Right ventricle myocardium inferior (tissue), 1 donor: ENCODE results near the gene APOC4. TPM values are rescaled to one million over a fixed set of nuclear protein-coding genes. Genes with fewer than 3 reads are reported as not detected.
A peak's percentile ranks its signal among the peaks of the same experiment; 100 is the strongest.
"Not testable (repeated sequence)": the region's sequence is repeated elsewhere in the genome, so short reads cannot be mapped to it uniquely, and the experiment has no call there.

Experiments used
- ATAC-seq: fragments of 200-7000 bp; cut with Tn5 transposase; one replicate; pipeline ENCODE4 v1.9.1; 2020; ENCODE audit warnings: mild to moderate bottlenecking, moderate library complexity
- DNase-seq: peaks from one replicate; pipeline ENCODE4 v3.0.0; 2021; ENCODE audit errors: missing footprints
- intact Hi-C: fragments of 100-400 bp; cut with DNase I; formaldehyde crosslinking; loops from one replicate; pipeline ENCODE4 v1.11.0; 2022
- total RNA-seq: library from RNA; stranded (reverse); fragmentation: NEBNext Ultra II Directional; extraction: Animal tissue kit (Norgen Biotek cat#: 25700); gene quantifications from one replicate; pipeline ENCODE4 v1.2.1, GENCODE V29; 2021
- donor health status: DM: no; HTN: yes; CAD: no; lungs with severe emphysema.

APOC4 gene
- total RNA-seq, 1 donor from 2014 or later: not detected

DNA sequence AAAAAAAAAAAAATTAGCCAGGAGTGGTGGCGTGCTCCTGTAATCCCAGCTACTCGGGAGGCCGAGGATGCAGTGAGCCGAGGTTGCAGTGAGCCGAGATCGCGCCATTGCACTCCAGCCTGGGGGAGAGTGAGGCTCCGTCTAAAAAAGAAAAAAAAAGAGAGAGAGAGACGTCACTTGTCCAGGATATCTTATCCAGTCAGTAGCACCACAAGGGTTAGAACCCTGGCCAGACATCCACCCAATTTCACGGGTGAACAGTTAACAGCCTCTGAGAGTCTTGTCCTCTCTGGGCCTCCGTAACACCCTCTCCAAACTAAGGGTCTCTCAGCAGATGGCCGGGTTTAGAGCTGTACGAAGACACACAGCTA lies 12.2 kb downstream of the APOC4 start:
- DNase-seq: no peak
- intact Hi-C loops: loop anchor here (2.0 kb wide), 1 partner anchor 63 kb away; the partner anchor contains the start of gene TOMM40
- ATAC-seq: no peak

DNA sequence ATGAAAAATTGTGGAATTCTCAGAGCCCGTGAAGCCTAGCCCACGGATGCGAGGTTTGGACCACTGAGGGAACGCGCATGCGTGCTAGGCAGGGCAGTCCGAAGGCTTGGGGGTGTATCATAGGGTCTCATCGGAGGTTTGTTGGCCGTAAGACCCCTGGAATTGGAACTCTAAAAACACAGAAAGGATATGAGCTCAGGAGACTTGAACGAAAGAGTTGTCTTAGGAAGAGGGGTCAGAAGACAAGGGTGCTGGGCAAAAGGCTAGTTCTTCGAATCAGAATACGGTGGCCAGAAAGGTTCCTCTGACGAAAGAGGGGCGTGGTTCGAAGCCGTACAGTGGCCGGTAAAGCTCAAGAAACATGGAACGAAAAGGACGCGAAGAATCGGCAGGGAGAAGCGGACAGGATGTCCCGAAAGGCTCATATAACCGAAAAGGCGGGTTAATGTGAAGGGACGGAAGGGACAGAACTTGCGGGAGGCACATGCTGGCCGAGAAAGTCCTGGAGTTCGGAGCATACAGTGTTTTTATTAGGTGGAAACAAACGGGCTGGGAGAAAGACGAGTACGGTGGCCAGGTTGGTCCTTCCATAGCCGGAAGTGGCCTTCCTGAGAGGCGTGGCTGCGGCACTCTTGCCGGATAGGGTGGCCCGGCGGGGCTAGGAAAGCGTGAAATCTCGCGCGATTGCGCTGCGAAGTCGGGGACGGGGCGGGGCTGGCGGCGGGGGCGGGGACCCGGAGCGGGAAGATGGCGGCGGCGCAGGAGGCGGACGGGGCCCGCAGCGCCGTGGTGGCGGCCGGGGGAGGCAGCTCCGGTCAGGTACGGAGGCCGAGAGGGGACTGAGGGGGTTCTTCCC lies 12.8 kb downstream of the APOC4 start, which contains the start of gene CLPTM1:
CLPTM1 (plus strand) TSS at position 732 of the 856 bp plus-strand sequence; CDS start at position 748, 16 bp downstream.
- intact Hi-C loops: loop anchor here (2.0 kb wide), 1 partner anchor 64 kb away; the partner anchor contains the start of gene TOMM40
- peak; percentile 98 for DNase-seq
- ATAC-seq: peak; percentile 97

DNA sequence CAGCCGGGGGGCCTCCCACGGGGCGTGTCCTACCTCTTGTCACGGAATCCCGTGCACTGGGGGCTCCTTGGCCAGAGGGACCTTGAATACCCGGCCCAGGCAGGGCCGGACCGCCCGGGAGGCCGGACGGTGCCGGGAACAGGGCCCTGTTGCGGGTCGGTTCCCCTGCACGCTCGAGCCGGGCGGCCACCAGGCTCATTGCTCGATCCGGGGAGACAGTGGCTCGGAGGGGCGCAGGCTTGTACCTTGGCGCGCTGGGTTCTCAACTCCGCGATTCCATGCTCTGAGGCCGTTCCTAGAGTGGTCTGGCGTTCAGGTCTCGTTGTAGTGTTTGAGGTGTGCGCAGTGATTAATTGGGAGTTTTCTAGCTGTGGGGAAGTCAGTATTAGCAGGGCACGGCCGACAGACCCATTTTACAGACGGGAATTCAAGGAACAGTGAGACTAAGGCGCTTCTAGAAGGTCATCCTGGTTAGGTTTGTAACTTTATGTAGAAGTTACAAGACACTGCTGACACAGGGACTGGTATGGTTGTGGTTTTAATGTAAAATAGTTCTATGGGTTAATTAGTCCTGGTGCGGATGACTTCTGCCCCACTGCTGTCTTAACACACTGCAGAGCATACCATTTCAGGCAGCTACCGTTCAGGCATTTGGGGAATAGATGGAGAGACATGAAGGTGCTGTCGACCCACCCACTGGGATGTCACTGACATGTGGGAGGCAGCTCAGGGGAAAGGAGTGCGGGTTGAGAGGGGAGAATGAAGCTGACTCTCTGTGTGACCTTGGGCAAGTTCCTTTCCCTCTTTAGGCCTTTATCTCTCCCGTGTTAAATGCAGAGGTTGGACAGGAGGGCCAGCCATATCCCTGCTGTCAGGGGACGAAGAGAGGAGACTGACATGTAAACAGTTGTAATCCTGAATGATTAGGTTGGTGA lies 13.7 kb downstream of the APOC4 start:
- DNase-seq (no peak), ATAC-seq (peak; percentile 40)
- intact Hi-C loops: loop anchor here (2.0 kb wide), 1 partner anchor 65 kb away; the partner anchor contains the start of gene TOMM40

DNA sequence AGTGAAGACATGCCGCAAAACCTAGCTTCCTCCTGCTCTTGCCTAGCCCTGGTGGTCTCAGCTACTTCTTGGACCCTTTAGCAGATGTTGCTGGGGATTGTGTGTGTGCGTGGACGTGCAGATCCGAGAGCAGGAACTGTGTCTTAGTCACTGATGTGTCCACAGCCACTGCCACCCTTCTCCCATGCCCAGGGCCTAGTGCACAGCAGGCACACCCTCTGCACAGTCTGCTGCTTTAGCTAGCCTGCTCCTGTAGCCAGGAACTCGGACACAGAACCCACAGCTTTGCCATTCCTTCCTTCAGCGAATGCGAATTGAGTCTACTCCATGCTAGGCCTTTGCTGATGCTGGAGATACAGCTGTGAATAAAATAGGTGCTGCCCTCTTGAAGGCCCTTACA lies 15.5 kb downstream of the APOC4 start:
- no peak for DNase-seq
- intact Hi-C loops: no loop called here
- ATAC-seq: no peak

DNA sequence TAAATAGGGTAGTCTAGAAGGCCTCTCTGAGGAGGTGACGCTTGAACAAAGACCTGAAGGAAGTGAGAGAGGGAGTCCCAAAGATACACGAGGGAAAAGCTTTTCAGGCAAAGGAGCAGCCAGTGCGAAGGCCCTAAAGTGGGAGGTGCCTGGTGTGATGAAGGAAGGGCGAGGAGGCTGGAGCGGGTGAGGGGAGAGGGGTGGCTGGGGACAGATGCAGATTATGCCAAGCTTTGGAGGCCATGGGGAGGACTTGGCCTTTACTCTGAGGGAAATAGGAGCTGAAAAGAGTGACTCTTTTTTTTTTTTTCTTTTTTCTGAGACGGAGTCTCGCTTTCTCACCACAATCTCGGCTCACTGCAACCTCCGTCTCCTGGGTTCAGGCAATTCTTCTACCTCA lies 16.1 kb downstream of the APOC4 start:
- ATAC-seq (no peak), DNase-seq (no peak)
- intact Hi-C loops: no loop called here

DNA sequence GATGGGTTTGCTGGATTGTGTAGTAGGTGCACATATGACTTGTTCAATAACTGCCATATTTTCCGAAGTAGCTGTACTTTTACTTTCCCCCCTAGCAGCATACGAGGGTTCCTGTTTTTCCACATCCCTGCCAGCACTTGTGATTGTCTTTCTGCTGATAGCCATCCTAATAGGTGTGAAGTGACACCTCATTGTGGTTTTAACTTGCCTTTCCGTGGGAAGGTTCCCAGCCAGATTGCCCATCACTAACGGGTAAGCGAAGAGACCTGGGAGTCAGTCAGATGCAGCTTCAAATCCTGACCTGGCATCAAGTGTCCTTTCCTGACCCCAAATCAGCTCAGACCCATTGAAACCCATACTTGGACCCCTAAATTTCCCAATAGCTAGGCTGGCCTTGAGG lies 17.7 kb downstream of the APOC4 start:
- no peak for DNase-seq
- intact Hi-C loops: no loop called here
- no peak for ATAC-seq

DNA sequence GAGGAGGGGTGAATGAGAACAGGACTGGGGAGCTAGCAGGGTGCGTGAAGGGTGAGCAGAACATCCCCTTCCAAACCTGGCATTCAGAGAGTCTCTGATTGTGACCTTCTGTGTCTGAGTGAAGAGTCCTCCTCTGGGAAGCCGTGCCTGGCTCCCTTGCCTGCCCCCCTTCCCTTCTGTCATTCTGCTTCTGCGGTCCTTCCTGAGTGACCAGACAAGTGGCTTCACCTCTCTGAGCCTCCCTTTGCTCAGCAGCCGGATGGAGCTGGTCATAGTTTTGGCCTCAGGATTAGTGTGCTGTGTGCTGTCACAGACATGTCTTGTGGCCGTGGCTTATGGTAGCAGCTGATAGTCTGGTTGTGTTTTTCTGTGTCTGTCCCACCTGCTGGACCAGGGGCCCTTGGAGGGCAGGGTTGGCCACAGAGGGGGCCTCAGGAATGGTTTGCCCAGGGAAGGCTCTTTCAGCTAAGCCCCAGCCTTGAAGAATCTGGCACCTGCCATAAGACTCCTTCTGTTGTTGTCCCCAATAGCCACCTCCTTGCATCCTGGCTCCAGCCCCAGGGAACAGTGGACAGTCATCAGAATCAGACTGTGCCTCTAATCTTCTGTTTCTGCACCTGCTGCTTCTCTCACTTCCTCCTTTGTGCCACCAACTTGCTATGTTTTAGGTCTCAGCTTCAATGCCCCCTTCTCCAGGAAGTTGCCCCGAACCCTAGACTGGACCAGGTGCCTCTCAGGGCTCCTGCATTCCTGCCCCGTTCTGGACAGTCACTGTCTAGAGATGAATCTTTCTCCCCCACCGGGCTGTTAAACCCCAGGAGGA lies 19.1 kb downstream of the APOC4 start:
- intact Hi-C loops: no loop called here
- DNase-seq (no peak), ATAC-seq (peak; percentile 12)

DNA sequence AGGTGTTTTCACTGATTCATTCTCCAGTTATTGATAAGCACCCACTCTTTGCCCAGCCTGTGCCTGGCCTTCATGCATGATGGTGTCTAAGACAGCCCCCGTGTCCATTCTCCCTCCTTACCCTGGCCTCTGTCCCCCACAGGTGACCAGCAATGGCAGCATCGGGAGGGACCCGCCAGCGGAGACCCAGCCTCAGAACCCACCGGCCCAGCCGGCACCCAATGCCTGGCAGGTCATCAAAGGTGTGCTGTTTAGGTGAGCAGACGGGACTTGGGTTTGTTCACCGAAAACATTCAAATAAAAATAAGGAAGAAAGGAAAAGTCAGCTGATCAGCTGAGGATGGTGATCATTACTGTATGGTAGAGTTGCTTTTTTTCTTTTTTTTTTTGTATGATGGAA lies 19.8 kb downstream of the APOC4 start:
- ATAC-seq: no peak
- no peak for DNase-seq
- intact Hi-C loops: no loop called here

DNA sequence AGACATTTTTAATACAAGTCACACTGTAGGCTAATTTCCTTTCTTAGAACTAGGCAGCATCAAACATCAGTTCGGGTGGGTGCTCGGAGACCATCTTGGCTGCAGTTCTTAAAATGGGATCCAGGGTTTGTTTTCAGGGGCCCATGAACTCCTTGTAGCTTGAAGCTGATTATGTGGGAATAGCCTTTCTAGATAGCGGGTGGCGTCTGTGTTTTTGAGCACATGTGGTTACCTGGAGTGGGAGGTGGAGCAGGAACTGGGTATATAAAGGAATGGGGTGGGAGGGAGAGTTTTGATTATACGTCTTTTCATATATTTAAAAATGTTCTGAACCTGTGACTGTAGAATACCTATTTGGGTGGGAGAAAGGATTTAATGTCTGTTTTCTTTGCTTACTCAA lies 26.1 kb downstream of the APOC4 start:
- ATAC-seq (no peak), DNase-seq (no peak)
- intact Hi-C loops: no loop called here

DNA sequence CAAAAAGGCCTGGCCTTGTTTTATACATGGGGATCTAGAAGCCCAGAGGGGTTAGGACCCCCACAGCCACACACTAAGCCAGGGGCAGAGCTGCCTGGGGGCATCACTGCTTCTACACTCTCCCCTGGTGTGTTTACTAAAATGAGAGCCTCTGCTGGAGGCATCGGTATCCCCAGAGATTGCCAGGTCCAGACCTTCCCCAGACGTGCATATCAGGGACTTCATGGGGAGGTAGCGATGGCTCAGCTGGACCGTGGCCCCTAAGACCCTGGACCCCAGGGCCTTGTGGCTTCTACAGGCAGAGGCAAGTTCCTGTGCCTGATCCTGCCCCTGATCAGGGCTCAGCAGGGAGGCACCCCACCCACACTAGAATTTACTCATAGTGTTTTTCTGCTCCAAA lies 26.6 kb downstream of the APOC4 start:
- DNase-seq (no peak), ATAC-seq (no peak)
- intact Hi-C loops: no loop called here

DNA sequence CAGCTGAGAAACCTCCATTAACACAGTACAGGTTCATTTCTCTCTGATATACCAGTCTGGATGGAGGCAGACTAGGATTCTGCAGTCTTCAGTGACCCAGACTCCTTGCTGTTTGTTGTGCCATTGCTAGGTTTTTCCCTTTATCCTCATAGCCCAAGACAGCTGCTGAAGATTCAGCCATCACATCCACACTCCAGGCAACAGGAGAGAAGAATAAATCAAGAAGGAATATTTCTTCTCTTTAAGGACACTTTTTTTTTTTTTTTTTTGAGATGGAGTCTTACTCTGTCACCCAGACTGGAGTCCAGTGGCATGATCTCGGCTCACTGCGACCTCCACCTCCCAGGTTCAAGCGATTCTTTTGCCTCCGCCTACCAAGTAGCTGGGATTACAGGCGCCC lies 27.4 kb downstream of the APOC4 start:
- intact Hi-C loops: no loop called here
- DNase-seq (no peak), ATAC-seq (no peak)

DNA sequence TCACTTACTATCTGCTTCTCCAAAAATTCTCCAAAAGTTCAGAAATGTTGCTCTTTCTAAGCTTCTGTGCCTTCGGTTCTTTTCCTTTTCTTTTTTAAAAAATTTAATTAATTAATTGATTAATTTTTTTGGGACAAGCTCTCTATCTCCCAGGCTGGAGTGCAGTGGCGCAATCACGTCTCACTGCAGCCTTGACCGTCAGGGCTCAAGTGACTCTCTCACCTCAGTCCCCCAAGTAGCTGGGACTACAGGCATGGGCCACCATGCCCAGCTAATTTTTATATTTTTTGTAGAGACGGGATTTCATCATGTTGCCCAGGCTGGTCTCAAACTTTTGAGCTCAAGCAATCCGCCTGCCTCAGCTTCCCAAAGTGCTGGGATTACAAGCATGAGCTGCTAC lies 29.4 kb downstream of the APOC4 start:
- DNase-seq, intact Hi-C loops, ATAC-seq: not testable (repeated sequence)

DNA sequence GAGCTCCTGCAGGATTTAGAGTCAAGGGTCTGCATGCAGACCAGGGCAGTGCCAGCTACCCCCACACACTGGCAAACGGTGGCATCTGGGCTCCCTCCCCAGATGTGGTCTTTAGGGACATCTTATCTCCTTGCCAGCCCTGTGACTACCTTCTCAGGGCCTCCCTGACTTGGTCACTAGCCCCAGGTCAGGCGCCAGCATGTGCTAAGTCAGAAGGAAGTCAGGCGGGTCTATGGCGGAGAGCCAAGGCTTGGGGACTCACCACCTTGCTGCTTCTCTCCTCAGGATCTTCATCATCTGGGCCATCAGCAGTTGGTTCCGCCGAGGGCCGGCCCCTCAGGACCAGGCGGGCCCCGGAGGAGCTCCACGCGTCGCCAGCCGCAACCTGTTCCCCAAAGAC lies 30.8 kb downstream of the APOC4 start:
- intact Hi-C loops: no loop called here
- no peak for DNase-seq
- no peak for ATAC-seq

DNA sequence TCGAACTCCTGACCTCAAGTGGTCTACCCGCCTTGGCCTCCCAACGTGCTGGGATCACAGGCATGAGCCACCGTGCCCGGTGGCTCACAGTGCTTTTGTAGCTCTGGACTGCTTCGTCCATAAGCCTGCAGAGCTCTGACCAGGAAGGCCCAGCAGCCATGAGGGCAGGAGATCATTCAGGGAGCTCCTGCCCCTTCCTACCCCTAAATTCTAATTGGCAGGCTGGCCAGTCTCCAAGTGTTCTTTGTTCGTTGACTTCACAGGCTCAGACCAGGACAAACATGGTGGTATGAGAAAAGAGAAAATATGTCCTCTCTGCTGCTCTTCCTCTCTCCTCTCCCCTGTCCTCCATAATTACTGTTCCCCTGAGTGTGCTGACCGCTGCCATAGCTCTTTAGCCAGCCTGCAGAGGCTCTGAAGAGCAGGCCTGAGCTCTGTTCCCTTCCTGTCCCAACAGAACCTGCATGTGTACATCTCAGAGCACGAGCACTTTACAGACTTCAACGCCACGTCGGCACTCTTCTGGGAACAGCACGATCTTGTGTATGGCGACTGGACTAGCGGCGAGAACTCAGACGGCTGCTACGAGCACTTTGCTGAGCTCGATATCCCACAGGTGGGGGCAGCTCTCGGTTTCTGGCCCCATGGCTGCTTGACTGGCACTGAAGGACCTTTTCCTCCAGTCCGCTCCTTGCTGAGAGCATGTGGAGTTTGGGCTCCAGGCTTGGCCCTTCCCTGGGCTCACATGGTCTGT lies 32.1 kb downstream of the APOC4 start:
- intact Hi-C loops: no loop called here
- DNase-seq: no peak
- ATAC-seq: no peak

DNA sequence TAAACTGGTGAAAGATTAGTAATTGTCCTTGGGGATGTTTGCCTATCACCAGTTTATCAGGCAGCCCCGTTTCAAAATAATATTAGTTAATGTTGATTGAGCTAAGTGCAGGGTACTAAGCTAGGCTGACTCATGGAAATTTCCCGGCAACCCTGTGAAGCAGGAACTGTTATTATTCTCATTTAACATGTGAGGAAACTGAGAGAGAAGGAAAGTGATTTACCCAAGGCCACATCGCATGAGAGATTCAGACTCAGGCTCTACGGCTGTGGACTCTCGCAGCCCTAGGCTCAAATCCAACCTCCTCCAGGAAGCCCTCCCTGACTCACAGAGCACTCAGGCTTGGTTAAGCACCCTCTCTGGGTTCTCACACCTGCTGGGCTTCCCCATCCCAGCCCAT lies 32.8 kb downstream of the APOC4 start:
- DNase-seq (no peak), ATAC-seq (no peak)
- intact Hi-C loops: no loop called here

DNA sequence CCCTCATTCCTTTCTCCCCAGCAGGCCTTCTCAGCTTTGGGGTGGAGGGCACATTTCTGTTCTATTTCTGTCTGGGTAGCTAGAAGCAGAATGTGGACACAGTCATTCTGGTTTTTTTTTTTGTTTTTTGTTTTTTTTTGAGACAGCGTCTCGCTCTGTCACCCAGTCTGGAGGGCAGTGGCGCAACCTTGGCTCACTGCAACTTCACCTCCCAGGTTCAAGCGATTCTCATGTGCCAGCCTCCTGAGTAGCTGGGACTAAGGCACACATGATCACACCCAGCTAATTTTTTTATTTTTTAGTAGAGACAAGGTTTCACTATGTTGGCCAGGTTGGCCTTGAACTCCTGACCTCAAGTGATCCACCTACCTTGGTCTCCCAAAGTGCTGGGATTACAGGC lies 33.4 kb downstream of the APOC4 start:
- intact Hi-C loops: no loop called here
- no peak for DNase-seq
- ATAC-seq: no peak

DNA sequence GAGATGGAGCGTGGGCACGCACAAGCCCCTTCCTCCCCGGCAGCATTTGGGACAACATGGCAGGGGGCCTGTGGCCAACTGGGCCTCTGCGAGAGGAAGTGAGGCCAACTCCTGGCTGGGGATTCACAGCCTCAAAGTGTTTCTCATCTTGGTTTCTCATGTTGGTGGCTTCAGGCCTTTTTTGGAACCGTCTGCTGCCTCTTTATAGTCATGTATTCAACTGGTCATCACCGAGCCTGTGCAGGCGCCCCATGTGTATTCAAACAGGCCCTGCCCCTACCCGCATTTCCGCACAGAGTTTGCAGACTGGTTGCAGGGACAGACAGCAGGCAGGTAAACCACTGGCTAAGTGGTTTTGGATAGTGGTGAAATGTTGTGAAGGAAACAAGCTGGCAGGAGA lies 42.0 kb downstream of the APOC4 start:
- ATAC-seq (no peak), DNase-seq (no peak)
- intact Hi-C loops: no loop called here

DNA sequence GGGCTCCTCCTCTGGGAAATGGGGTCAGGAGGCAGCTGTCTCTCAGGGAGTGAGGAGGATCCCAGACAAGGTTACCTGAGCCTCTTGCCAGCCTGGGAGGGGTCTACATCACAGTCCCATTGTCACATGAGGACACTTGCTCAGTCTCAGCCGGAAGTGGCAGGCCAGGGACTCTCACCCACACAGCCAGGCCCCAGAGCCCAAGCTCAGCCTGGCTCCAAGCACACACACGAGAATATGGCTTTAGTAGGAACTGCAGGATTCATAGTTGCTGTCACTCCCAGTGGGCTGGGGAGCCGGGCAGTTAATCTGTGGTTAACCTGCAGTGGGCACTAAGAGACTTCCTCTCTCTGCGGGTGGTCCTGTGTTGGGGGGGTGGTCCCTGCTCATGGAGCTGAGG lies 43.4 kb downstream of the APOC4 start:
- no peak for ATAC-seq
- intact Hi-C loops: no loop called here
- DNase-seq: no peak
